Measurements from ENCODE around the gene PTK7. TPM values are rescaled to one million over a fixed set of nuclear protein-coding genes. Genes with fewer than 3 reads are reported as not detected.

Gene PTK7
- total RNA-seq, 3 donors from 2014 or later = 7.0 to 57.1 (median 52.1) TPM

GRCh38 chr6:43186706-43187105 lies 110.6 kb downstream of the PTK7 start:
- intact Hi-C loops (cut with DNase I; ENCODE audit: low total_unique reads) = no loop called here

GRCh38 chr6:43187821-43188220 lies 111.7 kb downstream of the PTK7 start:
- Histone ChIP-seq H3K4me3 (no peak overlapping the region), H3K27ac (no peak overlapping the region), H3K9me3 (no peaks in the 10 kb centered on the region), H3K27me3 (no peaks in the 10 kb centered on the region), H3K36me3 (no peaks in the 10 kb centered on the region), H3K4me1 (peaks cover 0 to 6% of the 10 kb centered on the region in 2 donors)
- TF ChIP-seq POLR2AphosphoS5 (IDR thresholded peaks at IDR 0.05) = no peak
- no peak for TF ChIP-seq POLR2A (IDR thresholded peaks at IDR 0.05)
- TF ChIP-seq CTCF (IDR thresholded peaks at IDR 0.05) = no peak
- intact Hi-C loops (cut with DNase I; ENCODE audit: low total_unique reads) = no loop called here
- DNase-seq (ENCODE audit: low spot score in 2 of 2) = no peak

More at GRCh38 chr6:43186706-43187105, 110.6 kb downstream of the PTK7 start:
- Histone ChIP-seq H3K4me1 (peaks cover 0 to 9% of the 10 kb centered on the region in 2 donors), H3K27me3 (no peaks in the 10 kb centered on the region), H3K36me3 (no peaks in the 10 kb centered on the region), H3K4me3 (no peak overlapping the region), H3K9me3 (no peaks in the 10 kb centered on the region), H3K27ac (no peak overlapping the region)
- TF ChIP-seq CTCF (IDR thresholded peaks at IDR 0.05) (no peak), POLR2A (IDR thresholded peaks at IDR 0.05) (no peak), POLR2AphosphoS5 (IDR thresholded peaks at IDR 0.05) (no peak)
- DNase-seq (ENCODE audit: low spot score in 2 of 2) = no peak

DNA sequence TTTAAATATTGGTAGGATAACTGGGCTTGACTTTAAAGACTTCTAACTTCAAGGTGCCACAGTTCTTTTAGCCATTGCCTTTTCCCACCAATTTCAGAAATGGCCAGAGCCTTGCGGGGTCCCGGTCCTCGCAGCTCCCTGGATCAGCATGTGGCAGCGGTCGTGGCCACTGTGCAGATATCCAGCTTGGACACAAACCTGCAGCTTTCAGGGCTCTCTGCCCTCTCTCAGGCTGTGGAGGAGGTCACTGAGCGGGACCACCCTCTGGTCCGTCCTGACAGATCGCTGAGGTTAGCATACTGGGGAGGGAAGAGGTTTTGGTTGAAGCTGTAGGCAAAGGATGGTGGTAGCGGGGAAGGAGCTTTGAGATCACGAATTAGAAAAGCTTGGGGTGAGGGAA lies 112.3 kb downstream of the PTK7 start:
- Histone ChIP-seq H3K27me3 (no peaks in the 10 kb centered on the region), H3K4me3 (no peak overlapping the region), H3K36me3 (no peaks in the 10 kb centered on the region), H3K4me1 (peaks cover 0 to under 1% of the 10 kb centered on the region in 2 donors), H3K9me3 (no peaks in the 10 kb centered on the region), H3K27ac (no peak overlapping the region)
- intact Hi-C loops (cut with DNase I; ENCODE audit: low total_unique reads) = no loop called here
- TF ChIP-seq POLR2A (IDR thresholded peaks at IDR 0.05) = no peak
- TF ChIP-seq CTCF (IDR thresholded peaks at IDR 0.05) = no peak
- TF ChIP-seq POLR2AphosphoS5 (IDR thresholded peaks at IDR 0.05) = no peak
- no peak for DNase-seq (ENCODE audit: low spot score in 2 of 2)

- intact Hi-C loops (cut with DNase I; ENCODE audit: low total_unique reads) = no loop called here
- DNase-seq (ENCODE audit: low spot score in 2 of 2) = no peak
- Histone ChIP-seq H3K36me3 (no peaks in the 10 kb centered on the region), H3K4me1 (no peaks in the 10 kb centered on the region), H3K4me3 (no peak overlapping the region), H3K27me3 (no peaks in the 10 kb centered on the region), H3K9me3 (no peaks in the 10 kb centered on the region), H3K27ac (no peak overlapping the region)
- no peak for TF ChIP-seq CTCF (IDR thresholded peaks at IDR 0.05)
- no peak for TF ChIP-seq POLR2A (IDR thresholded peaks at IDR 0.05)
- TF ChIP-seq POLR2AphosphoS5 (IDR thresholded peaks at IDR 0.05) = no peak
Measured at GRCh38 chr6:43189776-43190304, 113.7 kb downstream of the PTK7 start.

DNA sequence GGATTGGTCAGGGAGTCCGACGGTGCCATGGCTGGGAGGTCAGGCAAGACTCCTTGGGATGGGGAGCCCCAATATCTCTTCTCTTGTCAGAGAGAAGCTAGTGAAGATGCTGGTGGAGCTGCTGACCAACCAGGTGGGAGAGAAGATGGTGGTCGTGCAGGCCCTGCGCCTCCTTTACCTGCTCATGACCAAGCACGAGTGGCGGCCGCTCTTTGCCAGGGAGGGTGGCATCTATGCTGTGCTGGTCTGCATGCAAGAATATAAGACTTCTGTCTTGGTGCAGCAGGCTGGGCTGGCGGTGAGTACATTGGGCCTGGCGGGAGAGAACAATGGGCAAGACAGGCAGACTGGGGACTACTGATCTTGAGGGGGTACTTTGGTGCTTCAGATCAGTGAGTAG lies 116.8 kb downstream of the PTK7 start:
- H3K27ac ChIP-seq = no peak overlapping the region
- intact Hi-C loops (cut with DNase I; ENCODE audit: low total_unique reads) = no loop called here
- TF ChIP-seq POLR2AphosphoS5 (IDR thresholded peaks at IDR 0.05) = no peak
- no peak for TF ChIP-seq POLR2A (IDR thresholded peaks at IDR 0.05)
- TF ChIP-seq CTCF (IDR thresholded peaks at IDR 0.05) = no peak
- no peak overlapping the region for H3K4me3 ChIP-seq
- no peaks in the 10 kb centered on the region for H3K27me3 ChIP-seq
- no peak for DNase-seq (ENCODE audit: low spot score in 2 of 2)
- no peaks in the 10 kb centered on the region for H3K4me1 ChIP-seq
- H3K36me3 ChIP-seq = no peaks in the 10 kb centered on the region
- H3K9me3 ChIP-seq = no peaks in the 10 kb centered on the region
